ENCODE data around the gene IL33. TPM values are rescaled to one million over a fixed set of nuclear protein-coding genes. Genes with fewer than 3 reads are reported as not detected.

Gene IL33
- total and polyA plus RNA-seq, 2 of the 8 experiments (the other 6 are each of a cell fraction or from before 2014, with no cell fraction given): not detected

- Histone ChIP-seq H4K5ac (ENCODE audit: insufficient read length, low read depth, low read length) (no peak overlapping the region), H3K36me3 (ENCODE audit: control insufficient read depth in 2 of 4, insufficient read depth in 4 of 4, low read length in 3 of 4) (no peaks in the 10 kb centered on the region), H3K56ac (replicated peaks; ENCODE audit: insufficient read length, low read depth, low read length) (no peak overlapping the region), H3K79me2 (ENCODE audit: control insufficient read depth in 1 of 2, insufficient read depth in 2 of 2, low read length in 2 of 2) (no peaks in the 10 kb centered on the region), H3K4me1 (replicated peaks in 1 of 4; ENCODE audit: control insufficient read depth in 3 of 4, insufficient read depth in 4 of 4, low read length in 3 of 4) (no peaks in the 10 kb centered on the region), H2BK12ac (ENCODE audit: low read depth, low read length) (no peak overlapping the region), H2BK20ac (ENCODE audit: low read length) (no peak overlapping the region), H3K4me3 (ENCODE audit: extremely low read depth in 1 of 4, insufficient read depth in 2 of 4, low read depth in 3 of 4, low read length in 4 of 4) (no peak overlapping the region), H3K14ac (ENCODE audit: insufficient read length) (no peak overlapping the region), H2BK15ac (ENCODE audit: low read length) (no peak overlapping the region), H4K91ac (replicated peaks; ENCODE audit: insufficient read length, low read length) (no peak overlapping the region), H3K23me2 (ENCODE audit: low read depth, low read length) (no peaks in the 10 kb centered on the region; the same call in 1 of the 2 replicates), H2BK5ac (ENCODE audit: low read depth, low read length) (no peak overlapping the region), H3K4ac (replicated peaks; ENCODE audit: insufficient read length, low read depth, low read length) (no peak overlapping the region), H3K9me3 (ENCODE audit: insufficient read depth in 2 of 2, low read depth in 1 of 2, low read length in 1 of 2) (no peaks in the 10 kb centered on the region), H3K9ac (replicated peaks in 1 of 4; ENCODE audit: extremely low read depth in 1 of 4, low read depth in 3 of 4, low read length in 3 of 4) (no peak overlapping the region), H3K18ac (ENCODE audit: extremely low read depth, low read length) (no peak overlapping the region), H3K23ac (ENCODE audit: insufficient read length) (no peak overlapping the region), H4K20me1 (replicated peaks in 1 of 2; ENCODE audit: control insufficient read depth in 1 of 2, insufficient read depth in 2 of 2, low read length in 2 of 2) (no peaks in the 10 kb centered on the region), H3K79me1 (ENCODE audit: low read depth, low read length) (no peaks in the 10 kb centered on the region), H3K27ac (ENCODE audit: low read depth, low read length) (no peak overlapping the region), H4K8ac (ENCODE audit: extremely low read depth, insufficient read depth, low read length) (no peak overlapping the region), H2AFZ (ENCODE audit: low read length) (no peak overlapping the region), H3K4me2 (ENCODE audit: insufficient read depth in 1 of 2, low read depth in 2 of 2, low read length in 2 of 2) (no peak overlapping the region), H2AK5ac (ENCODE audit: low read depth, low read length) (no peak overlapping the region), H3K27me3 (replicated peaks in 1 of 4; ENCODE audit: control insufficient read depth in 3 of 4, extremely low read depth in 1 of 4, insufficient read depth in 3 of 4, low read length in 3 of 4) (no peaks in the 10 kb centered on the region), H2BK120ac (replicated peaks; ENCODE audit: low read depth, low read length) (no peak overlapping the region)
- ChIA-PET POLR2A (ENCODE audit: partially characterized antibody) (no interaction called here), CTCF (ENCODE audit: partially characterized antibody) (no interaction called here)
- FAIRE-seq (no peak), DNase-seq (ENCODE audit: low read depth in 1 of 2, low spot score in 2 of 2) (no peak)
- TF ChIP-seq ATF2 (IDR thresholded peaks at IDR 0.05; ENCODE audit: low read length): no peak
- no peak for TF ChIP-seq YY1 (IDR thresholded peaks at IDR 0.05; ENCODE audit: low read depth, low read length)
- TF ChIP-seq SIN3A (conservative IDR thresholded peaks at IDR 0.05 in 1 of 2, IDR thresholded peaks at IDR 0.05 in 1 of 2; ENCODE audit: low read depth in 1 of 2, low read length in 2 of 2): no peak
- TF ChIP-seq CEBPB (IDR thresholded peaks at IDR 0.05; ENCODE audit: low read depth, low read length): no peak
- TF ChIP-seq JUN (IDR thresholded peaks at IDR 0.05; ENCODE audit: low read depth, low read length): no peak
- no peak for TF ChIP-seq ZNF274 (IDR thresholded peaks at IDR 0.05; ENCODE audit: borderline replicate concordance, extremely low read depth, low read length)
- no peak for TF ChIP-seq HDAC6 (IDR thresholded peaks at IDR 0.05; ENCODE audit: low read depth, low read length)
- TF ChIP-seq POU5F1 (IDR thresholded peaks at IDR 0.05; ENCODE audit: low read depth, low read length): no peak
- TF ChIP-seq BACH1 (IDR thresholded peaks at IDR 0.05; ENCODE audit: low read length): no peak
- no peak for TF ChIP-seq SP1 (IDR thresholded peaks at IDR 0.05; ENCODE audit: low read depth, low read length)
- TF ChIP-seq RNF2 (IDR thresholded peaks at IDR 0.05; ENCODE audit: borderline replicate concordance, low read depth, low read length, missing control alignments, poor library complexity, severe bottlenecking): no peak
- TF ChIP-seq CBX5 (IDR thresholded peaks at IDR 0.05; ENCODE audit: low read depth, low read length): no peak
- TF ChIP-seq GTF2F1 (IDR thresholded peaks at IDR 0.05; ENCODE audit: borderline replicate concordance, low read depth, low read length): no peak
- TF ChIP-seq KDM5A (IDR thresholded peaks at IDR 0.05; ENCODE audit: low read length): no peak
Observed at GRCh38 chr9:6232336-6232945, 16.8 kb downstream of the IL33 start.
